NB4 (cell line): ENCODE data around the gene BICD1.
A peak's percentile ranks its signal among the peaks of the same experiment; 100 is the strongest.

Source experiments
- DNase-seq: peaks from one replicate; pipeline ENCODE4 v3.0.0; 2010; ENCODE audit warnings: low read depth
- H3K4me3 ChIP-seq: one replicate; pipeline ENCODE4 v1.5.1; 2011; ENCODE audit warnings: mild to moderate bottlenecking, low read depth, low read length, moderate library complexity
- MYC ChIP-seq: IDR thresholded peaks from 2 replicates; pipeline ENCODE4 v1.6.1; 2011; ENCODE audit warnings: low read depth, low read length
- POLR2A ChIP-seq: IDR thresholded peaks from 2 replicates; pipeline ENCODE4 v1.6.1; 2011; ENCODE audit warnings: mild to moderate bottlenecking; ENCODE audit not compliant: insufficient read length; ENCODE audit errors: extremely low read depth
- TF ChIP-seq, protein P1 (sequence below): IDR thresholded peaks from one replicate; pipeline ENCODE4 v1.5.1; 2012; ENCODE audit warnings: low read depth, low read length
- TF ChIP-seq, protein P2 (sequence below): IDR thresholded peaks from 2 replicates; pipeline ENCODE4 v1.6.1; 2011; ENCODE audit warnings: low read depth, low read length

BICD1 gene

DNA sequence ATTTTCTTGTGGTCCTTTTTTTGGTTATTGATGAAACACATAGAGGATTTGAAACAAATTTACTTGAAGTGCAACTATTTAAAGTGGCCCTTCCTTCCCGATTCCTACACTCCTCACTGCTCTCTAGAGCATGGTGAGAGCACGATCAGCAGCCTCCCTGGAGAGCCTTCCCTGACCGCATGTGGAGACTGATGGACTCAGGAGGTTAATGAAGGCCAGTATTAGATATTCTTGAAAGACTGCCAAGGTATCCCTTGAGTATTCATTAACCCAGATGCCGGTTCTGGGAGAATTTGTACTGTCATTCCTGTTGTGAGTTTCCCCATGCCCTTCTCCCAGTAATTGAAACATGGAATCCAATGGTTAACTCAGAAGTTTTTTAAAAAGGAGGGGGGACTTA, 189.9 kb downstream of the BICD1 start:
- DNase-seq, result no peak

DNA sequence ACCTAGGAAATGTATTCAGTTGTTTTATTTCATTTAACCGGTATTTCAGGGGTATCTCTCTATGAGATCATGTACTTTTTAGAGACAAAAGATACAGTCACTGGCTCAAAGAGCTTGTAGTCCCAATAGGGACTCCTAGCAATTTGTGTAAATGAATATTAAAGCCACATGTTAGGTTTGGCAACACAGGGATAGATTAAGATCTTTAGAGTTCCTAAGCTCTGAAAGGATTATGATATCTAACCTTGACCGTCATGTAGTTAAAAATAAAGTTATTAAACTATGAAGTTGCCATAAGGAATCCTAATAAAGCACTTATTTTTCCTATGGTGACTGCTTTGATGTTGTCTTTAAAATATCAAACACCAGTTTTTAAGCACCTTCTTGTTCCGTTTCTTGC, 192.3 kb downstream of the BICD1 start:
- no peak overlapping the region for H3K4me3 ChIP-seq
- TF ChIP-seq, protein P1, sequence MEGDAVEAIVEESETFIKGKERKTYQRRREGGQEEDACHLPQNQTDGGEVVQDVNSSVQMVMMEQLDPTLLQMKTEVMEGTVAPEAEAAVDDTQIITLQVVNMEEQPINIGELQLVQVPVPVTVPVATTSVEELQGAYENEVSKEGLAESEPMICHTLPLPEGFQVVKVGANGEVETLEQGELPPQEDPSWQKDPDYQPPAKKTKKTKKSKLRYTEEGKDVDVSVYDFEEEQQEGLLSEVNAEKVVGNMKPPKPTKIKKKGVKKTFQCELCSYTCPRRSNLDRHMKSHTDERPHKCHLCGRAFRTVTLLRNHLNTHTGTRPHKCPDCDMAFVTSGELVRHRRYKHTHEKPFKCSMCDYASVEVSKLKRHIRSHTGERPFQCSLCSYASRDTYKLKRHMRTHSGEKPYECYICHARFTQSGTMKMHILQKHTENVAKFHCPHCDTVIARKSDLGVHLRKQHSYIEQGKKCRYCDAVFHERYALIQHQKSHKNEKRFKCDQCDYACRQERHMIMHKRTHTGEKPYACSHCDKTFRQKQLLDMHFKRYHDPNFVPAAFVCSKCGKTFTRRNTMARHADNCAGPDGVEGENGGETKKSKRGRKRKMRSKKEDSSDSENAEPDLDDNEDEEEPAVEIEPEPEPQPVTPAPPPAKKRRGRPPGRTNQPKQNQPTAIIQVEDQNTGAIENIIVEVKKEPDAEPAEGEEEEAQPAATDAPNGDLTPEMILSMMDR, result no peak
- TF ChIP-seq, protein P2, sequence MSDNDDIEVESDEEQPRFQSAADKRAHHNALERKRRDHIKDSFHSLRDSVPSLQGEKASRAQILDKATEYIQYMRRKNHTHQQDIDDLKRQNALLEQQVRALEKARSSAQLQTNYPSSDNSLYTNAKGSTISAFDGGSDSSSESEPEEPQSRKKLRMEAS, result no peak
- TF ChIP-seq POLR2A, result no peak
- TF ChIP-seq MYC, result no peak
- DNase-seq, result no peak

More for the DNA sequence above, 189.9 kb downstream of the BICD1 start:
- no peak for TF ChIP-seq MYC
- TF ChIP-seq, protein P2, result no peak
- TF ChIP-seq POLR2A, result no peak
- TF ChIP-seq, protein P1, result no peak
- no peak overlapping the region for H3K4me3 ChIP-seq

DNA sequence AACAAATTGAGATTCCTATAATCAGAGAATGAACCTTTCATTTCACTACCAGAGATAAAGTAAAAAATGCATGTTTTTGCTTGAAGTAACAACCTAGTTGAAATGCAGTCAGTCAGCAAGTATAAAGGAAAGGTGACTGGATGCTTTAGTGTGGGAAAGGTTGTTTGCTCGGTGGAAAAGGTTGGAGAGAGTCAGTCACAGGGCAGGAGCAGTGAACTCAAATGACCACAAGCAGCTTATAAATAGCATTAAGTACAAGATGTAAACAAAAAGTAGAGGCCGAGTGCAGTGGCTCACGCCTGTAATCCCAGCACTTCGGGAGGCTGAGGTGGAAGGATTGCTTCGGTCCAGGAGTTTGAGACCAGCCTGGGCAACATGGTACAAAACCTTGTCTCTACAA, 194.6 kb downstream of the BICD1 start:
- DNase-seq, result no peak

DNA sequence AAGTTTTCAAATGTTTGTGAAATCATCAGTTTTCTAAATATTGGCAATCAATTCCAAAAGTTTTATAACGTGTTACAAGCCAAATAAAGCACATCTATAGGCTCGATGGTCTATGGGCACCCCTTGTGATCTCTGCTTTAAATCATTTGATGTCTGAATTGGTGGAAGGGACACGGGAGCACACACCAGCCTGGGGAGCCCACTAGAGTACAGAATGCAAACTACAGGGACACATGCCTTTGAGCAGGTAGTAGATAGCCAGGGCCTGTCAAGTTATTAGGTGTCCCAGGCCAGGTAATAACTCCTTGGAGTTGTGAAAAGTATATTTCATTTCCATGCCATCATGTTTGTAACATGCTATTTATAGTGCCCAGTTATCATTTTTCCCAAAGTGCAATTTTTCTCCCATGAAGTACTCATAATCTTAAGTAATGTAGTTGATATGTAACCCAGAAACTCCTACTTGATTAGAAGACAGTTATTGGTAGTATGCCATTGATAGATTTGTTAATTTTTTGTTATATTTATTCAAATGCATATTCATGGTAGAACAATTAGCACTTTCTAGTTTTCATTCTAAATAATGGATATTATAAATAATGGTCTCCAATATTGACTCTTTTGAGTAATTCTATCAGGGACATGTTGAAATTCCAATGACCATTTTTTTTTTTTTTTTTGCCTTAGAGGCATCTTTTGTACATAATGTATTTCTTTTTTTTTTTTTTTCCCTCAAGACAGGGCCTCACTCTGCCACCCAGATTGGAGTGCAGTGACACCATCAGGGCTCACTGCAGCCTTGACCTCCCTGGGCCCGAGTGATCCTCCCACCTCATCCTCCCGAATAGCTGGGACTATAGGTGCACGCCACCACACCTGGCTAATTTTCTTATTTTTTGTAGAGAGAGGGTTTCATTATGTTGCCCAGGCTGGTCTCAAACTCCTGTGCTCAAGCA, 195.8 kb downstream of the BICD1 start:
- TF ChIP-seq, protein P2, result no peak
- TF ChIP-seq, protein P1, result peak; percentile 49
- DNase-seq, result peak; percentile 45
- no peak overlapping the region for H3K4me3 ChIP-seq

More for the DNA sequence above, 194.6 kb downstream of the BICD1 start:
- H3K4me3 ChIP-seq, result no peak overlapping the region
- TF ChIP-seq, protein P2, result no peak
- TF ChIP-seq, protein P1, result no peak
- TF ChIP-seq POLR2A (no peak), MYC (no peak)

DNA sequence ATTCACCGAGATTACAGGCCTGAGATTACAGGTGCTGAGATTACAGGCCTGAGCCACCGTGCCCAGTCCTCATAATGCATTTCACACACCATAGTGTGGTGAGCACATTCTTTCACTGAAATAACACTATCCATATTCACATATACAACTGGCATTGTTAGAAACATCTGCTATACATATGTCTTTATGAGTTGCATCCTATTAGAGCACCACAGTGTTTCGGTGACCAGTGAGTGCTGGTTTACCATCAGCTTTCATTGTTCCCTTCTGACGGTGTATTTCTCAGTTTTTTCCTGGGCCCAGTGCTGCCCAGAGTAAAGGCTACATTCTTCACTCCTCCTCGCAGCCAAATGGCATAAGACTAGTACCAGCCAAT, 196.5 kb downstream of the BICD1 start:
- DNase-seq, result no peak
- no peak for TF ChIP-seq MYC
- TF ChIP-seq, protein P2, result no peak
- TF ChIP-seq POLR2A, result no peak
- TF ChIP-seq, protein P1, result no peak
- no peak overlapping the region for H3K4me3 ChIP-seq
